SU-DHL-6 (cell line): ENCODE data around the gene ZNF837.

Experiments used
- H2AFZ ChIP-seq: fragments of 200-600 bp; sonication (generic); 2 replicates; pipeline ENCODE4 v1.6.1; 2014; ENCODE audit warnings: low read depth, mild to moderate bottlenecking, moderate library complexity, mixed read lengths, antibody characterized with exemption, low read length; ENCODE audit not compliant: severe bottlenecking
- H3F3A ChIP-seq: fragments of 200-600 bp; shearing (Covaris generic); 2 replicates; pipeline ENCODE4 v1.6.0; 2016; ENCODE audit warnings: antibody characterized with exemption, mild to moderate bottlenecking; ENCODE audit not compliant: insufficient read depth
- H3K27ac ChIP-seq: fragments of 200-600 bp; sonication (generic); 2 replicates; pipeline ENCODE4 v1.5.1; 2016; ENCODE audit warnings: low read depth, mild to moderate bottlenecking, low read length, moderate library complexity, mixed read lengths
- H3K27me3 ChIP-seq: fragments of 200-600 bp; sonication (generic), shearing (Covaris generic); 2 replicates; pipeline ENCODE4 v1.6.0; 2014; ENCODE audit warnings: mild to moderate bottlenecking, low read length
- H3K36me3 ChIP-seq: fragments of 200-600 bp; sonication (generic); 2 replicates; pipeline ENCODE4 v1.6.1; 2014; ENCODE audit warnings: mild to moderate bottlenecking, low read length, mixed read lengths
- H3K4me2 ChIP-seq: fragments of 300-600, 200-600 bp; shearing (Covaris generic), sonication (generic); 2 replicates; pipeline ENCODE4 v1.6.0; 2014; ENCODE audit warnings: low read length, low read depth, mild to moderate bottlenecking; ENCODE audit not compliant: poor library complexity, severe bottlenecking
- H3K4me3 ChIP-seq: fragments of 200-600 bp; sonication (generic); 2 replicates; pipeline ENCODE4 v1.5.1; 2014; ENCODE audit warnings: antibody characterized with exemption, low read length, mild to moderate bottlenecking, mixed read lengths; ENCODE audit not compliant: insufficient read depth, poor library complexity, severe bottlenecking
- H3K79me2 ChIP-seq: fragments of 200-600 bp; sonication (generic); 2 replicates; pipeline ENCODE4 v1.6.1; 2014; ENCODE audit warnings: mild to moderate bottlenecking, low read length, moderate library complexity; ENCODE audit not compliant: insufficient read depth
- H3K9ac ChIP-seq: fragments of 200-600 bp; sonication (generic); 2 replicates; pipeline ENCODE4 v1.7.0; 2014; ENCODE audit warnings: mild to moderate bottlenecking, low read length
- H3K9me2 ChIP-seq: fragments of 200-600 bp; sonication (generic); replicated peaks from 2 replicates; pipeline ENCODE4 v1.6.1; 2014; ENCODE audit warnings: low read length; ENCODE audit not compliant: insufficient read depth
- H3K9me3 ChIP-seq: fragments of 200-600 bp; sonication (generic); 2 replicates; pipeline ENCODE4 v1.6.1; 2014; ENCODE audit warnings: low read length, mixed read lengths; ENCODE audit not compliant: insufficient read depth
- H4K20me1 ChIP-seq: fragments of 200-600 bp; sonication (generic); 2 replicates; pipeline ENCODE4 v1.6.1; 2014; ENCODE audit warnings: low read depth, mild to moderate bottlenecking, antibody characterized with exemption, low read length, moderate library complexity, mixed read lengths
- EZH2phosphoT487 ChIP-seq: fragments of 200-600 bp; sonication (generic), shearing (Covaris generic); conservative IDR thresholded peaks from 2 replicates; pipeline ENCODE4 v1.6.1; 2018; ENCODE audit warnings: mild to moderate bottlenecking, antibody characterized with exemption, low read length, moderate library complexity, mixed read lengths
- TF ChIP-seq, protein P1 (sequence below): fragments of 200-600 bp; sonication (generic); IDR thresholded peaks from one replicate; pipeline ENCODE4 v1.5.1; 2017; ENCODE audit warnings: antibody characterized with exemption, mild to moderate bottlenecking, low read length, moderate library complexity; ENCODE audit not compliant: insufficient read depth, poor library complexity, severe bottlenecking

Gene ZNF837

DNA sequence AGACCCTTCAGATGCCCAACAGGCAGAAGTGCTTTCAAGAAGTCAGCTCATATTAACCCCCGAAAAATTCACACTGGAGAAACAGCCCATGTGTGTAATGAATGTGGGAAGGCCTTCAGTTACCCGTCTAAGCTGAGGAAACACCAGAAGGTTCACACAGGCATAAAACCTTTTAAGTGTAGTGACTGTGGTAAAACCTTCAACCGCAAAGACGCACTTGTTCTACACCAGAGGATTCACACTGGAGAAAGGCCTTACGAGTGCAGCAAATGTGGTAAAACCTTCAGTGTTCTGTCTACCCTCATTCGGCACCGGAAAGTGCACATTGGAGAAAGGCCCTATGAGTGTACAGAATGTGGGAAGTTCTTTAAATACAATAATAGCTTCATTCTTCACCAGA lies 36.2 kb upstream of the ZNF837 start:
- Histone ChIP-seq H3K79me2 (no peaks in the 10 kb centered on the region), H2AFZ (no peak overlapping the region), H3K36me3 (no peaks in the 10 kb centered on the region), H3K27me3 (no peaks in the 10 kb centered on the region), H4K20me1 (no peaks in the 10 kb centered on the region), H3K4me3 (no peak overlapping the region), H3K4me2 (no peak overlapping the region), H3K9ac (no peak overlapping the region), H3F3A (peaks cover 8% of the 10 kb centered on the region; the same call in 1 of the 2 replicates), H3K9me2 (no peaks in the 10 kb centered on the region), H3K27ac (no peak overlapping the region), H3K9me3 (no peaks in the 10 kb centered on the region)
- TF ChIP-seq, protein P1, sequence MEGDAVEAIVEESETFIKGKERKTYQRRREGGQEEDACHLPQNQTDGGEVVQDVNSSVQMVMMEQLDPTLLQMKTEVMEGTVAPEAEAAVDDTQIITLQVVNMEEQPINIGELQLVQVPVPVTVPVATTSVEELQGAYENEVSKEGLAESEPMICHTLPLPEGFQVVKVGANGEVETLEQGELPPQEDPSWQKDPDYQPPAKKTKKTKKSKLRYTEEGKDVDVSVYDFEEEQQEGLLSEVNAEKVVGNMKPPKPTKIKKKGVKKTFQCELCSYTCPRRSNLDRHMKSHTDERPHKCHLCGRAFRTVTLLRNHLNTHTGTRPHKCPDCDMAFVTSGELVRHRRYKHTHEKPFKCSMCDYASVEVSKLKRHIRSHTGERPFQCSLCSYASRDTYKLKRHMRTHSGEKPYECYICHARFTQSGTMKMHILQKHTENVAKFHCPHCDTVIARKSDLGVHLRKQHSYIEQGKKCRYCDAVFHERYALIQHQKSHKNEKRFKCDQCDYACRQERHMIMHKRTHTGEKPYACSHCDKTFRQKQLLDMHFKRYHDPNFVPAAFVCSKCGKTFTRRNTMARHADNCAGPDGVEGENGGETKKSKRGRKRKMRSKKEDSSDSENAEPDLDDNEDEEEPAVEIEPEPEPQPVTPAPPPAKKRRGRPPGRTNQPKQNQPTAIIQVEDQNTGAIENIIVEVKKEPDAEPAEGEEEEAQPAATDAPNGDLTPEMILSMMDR = no peak
- no peak for TF ChIP-seq EZH2phosphoT487

DNA sequence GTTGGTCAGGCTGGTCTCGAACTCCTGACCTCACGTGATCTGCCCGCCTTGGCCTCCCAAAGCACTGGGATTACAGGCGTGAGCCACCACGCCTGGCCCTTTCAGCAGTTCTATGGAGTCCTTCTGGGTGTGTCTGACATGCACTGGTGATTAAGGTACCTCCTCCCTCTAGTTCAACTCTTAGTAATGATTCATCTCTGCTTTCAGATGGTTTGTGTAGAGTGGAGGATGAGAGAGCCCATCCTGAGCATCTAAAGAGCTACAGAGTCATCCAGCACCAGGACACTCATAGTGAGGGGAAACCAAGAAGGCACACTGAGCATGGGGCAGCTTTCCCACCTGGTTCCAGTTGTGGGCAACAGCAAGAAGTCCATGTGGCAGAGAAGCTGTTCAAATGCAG lies 35.8 kb upstream of the ZNF837 start:
- no peak overlapping the region for H3K4me2 ChIP-seq
- no peaks in the 10 kb centered on the region for H4K20me1 ChIP-seq
- H3K4me3 ChIP-seq = no peak overlapping the region
- H3K27me3 ChIP-seq = no peaks in the 10 kb centered on the region
- no peaks in the 10 kb centered on the region for H3K9me3 ChIP-seq
- H3K36me3 ChIP-seq = no peaks in the 10 kb centered on the region
- TF ChIP-seq, protein P1 = no peak
- TF ChIP-seq EZH2phosphoT487 = no peak
- no peaks in the 10 kb centered on the region for H3K79me2 ChIP-seq
- H3K27ac ChIP-seq = no peak overlapping the region
- no peak overlapping the region for H2AFZ ChIP-seq
- H3K9me2 ChIP-seq = no peaks in the 10 kb centered on the region
- H3K9ac ChIP-seq = no peak overlapping the region
- H3F3A ChIP-seq = peaks cover 8% of the 10 kb centered on the region; the same call in 1 of the 2 replicates

DNA sequence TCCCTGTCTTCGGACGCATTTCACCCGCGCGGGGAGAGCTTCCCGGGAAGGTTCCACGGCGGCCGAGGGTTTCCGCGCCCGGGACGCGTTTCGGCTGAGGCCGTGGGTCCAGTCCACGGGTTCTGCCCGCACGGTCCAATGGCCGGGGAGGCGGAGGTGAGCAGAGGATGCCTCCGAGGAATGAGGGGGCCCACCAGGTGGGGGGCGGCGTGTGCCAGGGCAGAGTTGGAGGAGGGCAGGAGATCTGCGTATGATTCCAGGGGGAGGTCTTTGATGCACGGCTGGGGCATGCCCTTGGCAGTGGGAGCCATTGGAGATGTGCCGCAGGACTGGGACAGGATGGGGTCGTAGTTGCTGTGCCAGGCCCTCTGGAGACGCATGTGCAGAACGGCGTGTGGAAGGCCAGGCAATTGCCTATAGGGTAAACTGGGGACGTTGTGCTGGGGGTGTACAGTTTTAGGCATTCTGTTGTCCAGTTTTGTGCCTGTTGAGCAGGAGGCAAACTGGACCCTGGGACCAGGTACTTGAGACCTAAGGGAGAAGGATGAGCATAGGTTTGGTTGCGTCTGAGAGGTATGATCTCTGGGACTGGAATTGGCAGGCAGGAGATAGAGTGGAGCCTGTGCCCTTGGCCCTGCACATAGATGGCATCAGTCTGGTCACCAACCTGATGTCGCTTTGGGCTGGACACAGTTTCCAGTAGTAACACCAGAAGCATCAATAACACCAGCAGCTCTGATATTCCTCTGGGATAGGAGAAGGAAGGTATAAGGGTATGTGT lies 28.4 kb upstream of the ZNF837 start:
- no peaks in the 10 kb centered on the region for H3K9me3 ChIP-seq
- H3K27ac ChIP-seq = no peak overlapping the region
- TF ChIP-seq EZH2phosphoT487 = no peak
- TF ChIP-seq, protein P1 = no peak
- peak overlapping the region; percentile 67 for H3K4me3 ChIP-seq
- H4K20me1 ChIP-seq = no peaks in the 10 kb centered on the region
- peak overlapping the region; percentile 72 for H3K9ac ChIP-seq
- H3K79me2 ChIP-seq = no peaks in the 10 kb centered on the region
- H3K27me3 ChIP-seq = no peaks in the 10 kb centered on the region
- no peaks in the 10 kb centered on the region for H3K36me3 ChIP-seq
- H3F3A ChIP-seq = peaks cover 8% of the 10 kb centered on the region; the same call in 1 of the 2 replicates
- no peaks in the 10 kb centered on the region for H3K9me2 ChIP-seq
- peak overlapping the region; percentile 85 for H2AFZ ChIP-seq
- H3K4me2 ChIP-seq = peak overlapping the region; percentile 73
